NCI-H524 (cell line): ENCODE measurements around the gene PHACTR3.
A peak's percentile ranks its signal among the peaks of the same experiment; 100 is the strongest.

ENCODE experiments used
- DNase-seq, 2 experiments: peaks; one replicate each; lab custom pipeline; 2025; lab: John Stamatoyannopoulos, UW

PHACTR3 gene

GRCh38 chr20:59735486-59735885, 131.1 kb downstream of the PHACTR3 start:
- DNase-seq = no peak

GRCh38 chr20:59735917-59736316, 131.6 kb downstream of the PHACTR3 start:
- DNase-seq = peak in 1 of 2 experiments; percentile 38

- no peak for DNase-seq
Observed at GRCh38 chr20:59736366-59736765, 132.0 kb downstream of the PHACTR3 start.

GRCh38 chr20:59737073-59737666, 132.8 kb downstream of the PHACTR3 start:
- DNase-seq = no peak

- DNase-seq = no peak
Observed at GRCh38 chr20:59737816-59738215, 133.5 kb downstream of the PHACTR3 start.

GRCh38 chr20:59738851-59739250, 134.5 kb downstream of the PHACTR3 start:
- no peak for DNase-seq

GRCh38 chr20:59740621-59741020, 136.3 kb downstream of the PHACTR3 start:
- DNase-seq = no peak

- DNase-seq = no peak
Observed at GRCh38 chr20:59741073-59741472, 136.7 kb downstream of the PHACTR3 start.

- no peak for DNase-seq
Observed at GRCh38 chr20:59742351-59743095, 138.2 kb downstream of the PHACTR3 start.

GRCh38 chr20:59743308-59743707, 139.0 kb downstream of the PHACTR3 start:
- no peak for DNase-seq

GRCh38 chr20:59743767-59744485, 139.6 kb downstream of the PHACTR3 start:
- peak; percentile 29 to 72 for DNase-seq

- DNase-seq = peak in 1 of 2 experiments; percentile 65
Observed at GRCh38 chr20:59744756-59745155, 140.4 kb downstream of the PHACTR3 start.

GRCh38 chr20:59745201-59745600, 140.9 kb downstream of the PHACTR3 start:
- DNase-seq = no peak

- DNase-seq = peak in 1 of 2 experiments; percentile 31
Observed at GRCh38 chr20:59745716-59746115, 141.4 kb downstream of the PHACTR3 start.

GRCh38 chr20:59746155-59746554, 141.8 kb downstream of the PHACTR3 start:
- DNase-seq = peak; percentile 45 to 57

- DNase-seq = peak in 1 of 2 experiments; percentile 9
Observed at GRCh38 chr20:59747671-59748515, 143.6 kb downstream of the PHACTR3 start.

- DNase-seq = no peak
Observed at GRCh38 chr20:59748619-59749191, 144.4 kb downstream of the PHACTR3 start.

- DNase-seq = no peak
Observed at GRCh38 chr20:59749301-59749700, 145.0 kb downstream of the PHACTR3 start.

- DNase-seq = no peak
Observed at GRCh38 chr20:59750209-59750840, 146.0 kb downstream of the PHACTR3 start.

- peak; percentile 27 to 64 for DNase-seq
Observed at GRCh38 chr20:59751075-59751711, 146.9 kb downstream of the PHACTR3 start.
